Mesendoderm (in vitro differentiated cells): ENCODE results near the gene NEK6.
A peak's percentile ranks its signal among the peaks of the same experiment; 100 is the strongest.

Source experiments
- DNase-seq: peaks from one replicate; pipeline ENCODE4 v3.0.0; 2013
- H2AK5ac ChIP-seq: 2 replicates; pipeline ENCODE4 v1.6.1; 2013; ENCODE audit warnings: low read length, inconsistent platforms
- H2BK120ac ChIP-seq: 2 replicates; pipeline ENCODE4 v1.6.1; 2013; ENCODE audit warnings: low read depth, mild to moderate bottlenecking, low read length, moderate library complexity, mixed read lengths
- H2BK15ac ChIP-seq: replicated peaks from 2 replicates; pipeline ENCODE4 v1.6.1; 2013; ENCODE audit warnings: low read depth, mild to moderate bottlenecking, moderate library complexity
- H2BK5ac ChIP-seq: 2 replicates; pipeline ENCODE4 v1.6.1; 2013; ENCODE audit warnings: low read length, inconsistent platforms
- H3K18ac ChIP-seq: 2 replicates; pipeline ENCODE4 v1.6.1; 2013; ENCODE audit warnings: mild to moderate bottlenecking, low read length, mixed read lengths
- H3K23ac ChIP-seq: one replicate; pipeline ENCODE4 v1.6.1; 2013; ENCODE audit warnings: low read length
- H3K27ac ChIP-seq: 2 replicates; pipeline ENCODE4 v1.5.1; 2013; ENCODE audit warnings: low read depth, mild to moderate bottlenecking, inconsistent platforms, low read length, moderate library complexity
- H3K27me3 ChIP-seq: 2 replicates; pipeline ENCODE4 v1.6.1; 2013; ENCODE audit warnings: low read length, control low read depth, mild to moderate bottlenecking, inconsistent platforms; ENCODE audit not compliant: insufficient read depth, poor library complexity
- H3K36me3 ChIP-seq: 2 replicates; pipeline ENCODE4 v1.6.1; 2013; ENCODE audit warnings: low read length, inconsistent platforms; ENCODE audit not compliant: control insufficient read depth, insufficient read depth
- H3K4ac ChIP-seq: one replicate; pipeline ENCODE4 v1.6.1; 2013; ENCODE audit warnings: low read depth, mild to moderate bottlenecking, low read length, moderate library complexity
- H3K4me1 ChIP-seq: 2 replicates; pipeline ENCODE4 v1.6.1; 2013; ENCODE audit warnings: low read depth, low read length, inconsistent platforms; ENCODE audit not compliant: control insufficient read depth
- H3K4me2 ChIP-seq: 2 replicates; pipeline ENCODE4 v1.6.1; 2013; ENCODE audit warnings: low read length
- H3K4me3 ChIP-seq: 2 replicates; pipeline ENCODE4 v1.5.1; 2013; ENCODE audit warnings: mild to moderate bottlenecking, low read length
- H3K56ac ChIP-seq: one replicate; pipeline ENCODE4 v1.6.1; 2013; ENCODE audit warnings: low read length
- H3K79me1 ChIP-seq: 2 replicates; pipeline ENCODE4 v1.6.1; 2013; ENCODE audit warnings: low read length, inconsistent platforms
- H3K79me2 ChIP-seq: 2 replicates; pipeline ENCODE4 v1.6.1; 2013; ENCODE audit warnings: mild to moderate bottlenecking, low read length; ENCODE audit not compliant: control insufficient read depth, insufficient read depth
- H3K9ac ChIP-seq: 2 replicates; pipeline ENCODE4 v1.6.1; 2013; ENCODE audit warnings: low read length, inconsistent platforms
- H4K5ac ChIP-seq: one replicate; pipeline ENCODE4 v1.6.1; 2013; ENCODE audit warnings: low read length
- H4K8ac ChIP-seq: one replicate; pipeline ENCODE4 v1.6.1; 2013; ENCODE audit warnings: low read depth, mild to moderate bottlenecking, control low read depth, low read length, moderate library complexity
- WGBS: extraction: QIAGEN DNeasy Blood & Tissue Kit; methylation state at CpG from one replicate; pipeline ENCODE4 v1.1.7; 2013; ENCODE audit warnings: low lambda C conversion rate, missing lambda C conversion rate; ENCODE audit not compliant: insufficient coverage; ENCODE audit errors: extremely low coverage; 5-methylcytosine and 5-hydroxymethylcytosine counted together

The NEK6 gene

DNA sequence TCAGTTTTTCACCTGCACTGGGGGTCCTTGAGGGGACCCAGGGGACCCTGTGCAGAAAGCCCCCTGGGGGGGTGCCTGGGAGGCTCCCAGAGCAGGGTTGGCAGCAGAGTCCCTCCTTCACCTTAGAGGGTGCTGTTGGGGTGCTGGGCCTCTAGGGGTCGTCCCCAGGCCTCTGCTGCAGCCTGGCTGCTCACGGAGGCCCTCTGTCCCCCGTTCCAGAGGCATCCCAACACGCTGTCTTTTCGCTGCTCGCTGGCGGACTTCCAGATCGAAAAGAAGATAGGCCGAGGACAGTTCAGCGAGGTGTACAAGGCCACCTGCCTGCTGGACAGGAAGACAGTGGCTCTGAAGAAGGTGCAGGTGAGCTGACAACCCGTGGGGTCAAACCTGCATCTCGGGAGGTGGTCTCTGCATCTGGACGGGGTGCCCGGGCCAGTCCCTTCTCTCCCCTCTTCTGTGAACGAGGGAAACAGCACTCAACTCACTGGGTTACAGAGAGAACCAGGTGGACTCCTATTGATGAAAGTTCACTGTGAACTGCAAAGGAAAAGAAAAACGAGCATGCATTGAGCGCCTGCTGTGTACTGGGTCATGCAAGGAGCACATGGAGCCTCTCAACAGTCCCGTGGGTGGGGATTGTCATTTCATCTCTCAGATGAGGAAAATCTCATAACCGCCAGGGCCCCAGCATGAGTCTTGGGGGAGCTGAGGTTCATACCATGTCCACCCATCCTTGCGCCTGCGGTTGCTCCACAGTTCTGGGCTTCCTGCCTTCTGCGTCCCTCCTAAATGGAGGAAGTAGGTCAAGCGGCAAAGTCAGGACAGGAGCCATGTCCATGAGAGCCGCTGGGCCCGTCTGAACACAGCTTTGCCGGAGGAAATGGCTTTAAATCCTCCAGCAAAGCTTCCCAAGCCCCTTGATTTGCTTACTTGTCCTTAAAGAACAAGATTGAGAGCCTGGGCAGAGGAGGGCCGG is 54.8 kb downstream of the NEK6 start:
- no peak overlapping the region for H3K23ac ChIP-seq
- no peak overlapping the region for H3K4ac ChIP-seq
- no peak for DNase-seq
- H2BK15ac ChIP-seq = no peak overlapping the region
- no peaks in the 10 kb centered on the region for H3K27me3 ChIP-seq
- H2AK5ac ChIP-seq = no peak overlapping the region
- H3K56ac ChIP-seq = no peak overlapping the region
- WGBS = no CpG with 5 or more reads among the region's 27 CpGs
- H3K79me1 ChIP-seq = no peaks in the 10 kb centered on the region
- H3K4me1 ChIP-seq = no peaks in the 10 kb centered on the region
- H3K4me2 ChIP-seq = no peak overlapping the region
- H4K5ac ChIP-seq = no peak overlapping the region
- H2BK120ac ChIP-seq = no peak overlapping the region
- no peak overlapping the region for H3K9ac ChIP-seq
- H3K18ac ChIP-seq = no peak overlapping the region
- no peak overlapping the region for H4K8ac ChIP-seq
- H3K79me2 ChIP-seq = no peaks in the 10 kb centered on the region
- H3K27ac ChIP-seq = no peak overlapping the region
- H2BK5ac ChIP-seq = no peak overlapping the region
- no peaks in the 10 kb centered on the region for H3K36me3 ChIP-seq
- H3K4me3 ChIP-seq = no peak overlapping the region

DNA sequence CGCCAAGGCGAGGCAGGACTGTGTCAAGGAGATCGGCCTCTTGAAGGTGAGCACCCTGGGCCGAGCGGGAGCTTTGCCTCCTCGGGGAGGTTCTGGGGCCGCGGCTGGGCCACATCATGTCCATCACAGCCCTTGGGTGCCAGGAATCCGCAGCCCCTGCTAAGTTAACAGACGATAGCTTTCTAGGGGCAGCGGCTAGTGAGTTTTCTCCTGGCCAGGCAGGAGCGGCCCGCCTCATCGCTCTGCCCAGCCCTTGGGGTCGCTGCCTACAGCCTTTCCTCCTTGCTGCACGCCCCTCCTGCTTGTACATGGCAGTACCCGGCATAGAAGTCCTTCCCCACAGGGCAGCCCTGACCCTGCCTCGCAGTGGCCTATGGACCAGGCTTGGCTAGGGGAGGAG is 56.2 kb downstream of the NEK6 start:
- H4K8ac ChIP-seq = no peak overlapping the region
- no CpG with 5 or more reads among the region's 18 CpGs for WGBS
- H3K36me3 ChIP-seq = no peaks in the 10 kb centered on the region

DNA sequence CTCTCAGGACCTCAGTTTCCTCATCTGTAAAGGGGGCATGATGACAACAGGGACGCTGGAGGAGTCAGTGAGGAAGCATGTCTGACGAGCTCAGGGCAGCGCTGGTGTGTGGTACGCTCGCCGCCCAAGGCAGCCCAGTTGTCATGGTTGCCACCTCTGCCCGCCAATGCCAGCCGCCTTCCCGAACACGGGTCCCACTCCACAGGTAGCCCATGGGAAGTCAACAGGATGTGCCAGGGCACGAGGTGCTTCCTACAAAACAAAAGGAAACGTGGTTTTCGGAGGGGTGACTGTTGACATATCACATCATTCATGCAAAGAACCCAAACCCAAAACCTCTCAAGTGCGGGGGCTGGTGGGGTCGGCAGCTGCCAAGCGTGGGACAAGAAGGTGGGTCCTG is 58.1 kb downstream of the NEK6 start:
- no CpG with 5 or more reads among the region's 16 CpGs for WGBS
- no peak for DNase-seq
- H3K27me3 ChIP-seq = no peaks in the 10 kb centered on the region
- H3K23ac ChIP-seq = no peak overlapping the region
- H3K4me2 ChIP-seq = no peak overlapping the region
- no peaks in the 10 kb centered on the region for H3K36me3 ChIP-seq
- no peak overlapping the region for H2BK120ac ChIP-seq
- H3K4me1 ChIP-seq = no peaks in the 10 kb centered on the region
- H3K27ac ChIP-seq = no peak overlapping the region
- H3K4me3 ChIP-seq = no peak overlapping the region
- no peak overlapping the region for H3K9ac ChIP-seq
- H3K79me1 ChIP-seq = no peaks in the 10 kb centered on the region
- H2AK5ac ChIP-seq = no peak overlapping the region
- no peak overlapping the region for H3K56ac ChIP-seq
- no peak overlapping the region for H2BK5ac ChIP-seq
- no peak overlapping the region for H2BK15ac ChIP-seq
- H4K8ac ChIP-seq = no peak overlapping the region
- no peaks in the 10 kb centered on the region for H3K79me2 ChIP-seq
- no peak overlapping the region for H3K4ac ChIP-seq
- H3K18ac ChIP-seq = no peak overlapping the region
- no peak overlapping the region for H4K5ac ChIP-seq

More for the DNA sequence above, 56.2 kb downstream of the NEK6 start:
- Histone ChIP-seq H3K9ac (no peak overlapping the region), H3K4ac (no peak overlapping the region), H3K79me2 (no peaks in the 10 kb centered on the region), H3K27me3 (no peaks in the 10 kb centered on the region), H2BK120ac (no peak overlapping the region), H3K4me1 (no peaks in the 10 kb centered on the region), H4K5ac (no peak overlapping the region), H3K79me1 (no peaks in the 10 kb centered on the region), H3K18ac (no peak overlapping the region), H2AK5ac (no peak overlapping the region), H3K56ac (no peak overlapping the region), H3K27ac (no peak overlapping the region), H3K23ac (no peak overlapping the region), H2BK15ac (no peak overlapping the region), H3K4me3 (no peak overlapping the region), H2BK5ac (no peak overlapping the region), H3K4me2 (no peak overlapping the region)
- DNase-seq = no peak

DNA sequence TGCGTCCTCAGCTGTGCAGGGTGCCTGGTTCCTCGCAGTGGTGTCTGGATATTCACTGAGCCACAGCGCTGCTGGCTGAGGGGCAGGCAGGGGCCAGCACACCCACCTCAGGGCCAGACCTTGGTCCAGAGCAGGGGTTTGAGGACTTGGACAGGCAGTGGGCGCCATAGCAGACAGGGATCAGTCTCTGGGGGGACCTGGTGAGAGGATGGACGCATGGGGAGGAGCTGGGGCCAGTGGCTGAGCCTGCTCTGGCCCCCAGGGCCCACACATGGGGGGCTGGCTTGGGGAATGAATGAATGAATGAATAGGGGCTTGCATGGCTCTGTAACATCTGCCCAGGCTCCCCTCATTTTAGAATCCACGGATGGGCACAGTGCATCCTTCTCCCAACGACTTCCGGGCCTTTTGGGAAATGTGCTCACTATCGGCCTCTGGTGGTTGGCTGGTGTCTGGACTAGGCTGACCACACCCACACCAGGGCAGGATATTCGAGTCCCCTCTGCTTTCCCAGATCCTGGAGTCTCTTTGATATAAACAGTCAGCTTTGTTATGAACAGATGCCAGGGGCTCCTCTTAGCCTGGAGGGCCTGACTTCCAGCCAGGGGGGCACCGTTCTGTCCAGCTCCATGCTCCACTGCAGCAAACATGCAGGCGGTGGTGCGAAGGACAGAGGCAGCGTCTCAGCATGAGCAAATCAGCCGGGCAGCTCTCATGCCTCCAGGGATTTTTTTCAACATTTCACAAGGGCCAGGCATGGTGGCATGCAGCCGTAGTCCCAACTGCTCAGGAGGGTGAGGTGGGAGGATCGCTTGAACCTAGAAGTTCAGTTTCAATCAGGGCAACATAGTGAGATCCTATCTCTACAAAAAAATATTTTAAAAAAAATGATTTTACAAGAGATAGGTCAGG is 62.6 kb downstream of the NEK6 start:
- Histone ChIP-seq H3K9ac (no peak overlapping the region), H3K4me3 (no peak overlapping the region), H4K8ac (no peak overlapping the region), H3K27me3 (no peaks in the 10 kb centered on the region), H2AK5ac (no peak overlapping the region), H3K79me1 (no peaks in the 10 kb centered on the region), H2BK5ac (no peak overlapping the region), H3K36me3 (no peaks in the 10 kb centered on the region), H3K23ac (no peak overlapping the region), H3K4ac (no peak overlapping the region), H3K18ac (no peak overlapping the region), H3K56ac (no peak overlapping the region), H4K5ac (no peak overlapping the region), H3K27ac (no peak overlapping the region), H3K4me2 (no peak overlapping the region), H3K4me1 (no peaks in the 10 kb centered on the region), H3K79me2 (no peaks in the 10 kb centered on the region), H2BK15ac (no peak overlapping the region), H2BK120ac (no peak overlapping the region)
- peak; percentile 79 for DNase-seq
- no CpG with 5 or more reads among the region's 17 CpGs for WGBS

DNA sequence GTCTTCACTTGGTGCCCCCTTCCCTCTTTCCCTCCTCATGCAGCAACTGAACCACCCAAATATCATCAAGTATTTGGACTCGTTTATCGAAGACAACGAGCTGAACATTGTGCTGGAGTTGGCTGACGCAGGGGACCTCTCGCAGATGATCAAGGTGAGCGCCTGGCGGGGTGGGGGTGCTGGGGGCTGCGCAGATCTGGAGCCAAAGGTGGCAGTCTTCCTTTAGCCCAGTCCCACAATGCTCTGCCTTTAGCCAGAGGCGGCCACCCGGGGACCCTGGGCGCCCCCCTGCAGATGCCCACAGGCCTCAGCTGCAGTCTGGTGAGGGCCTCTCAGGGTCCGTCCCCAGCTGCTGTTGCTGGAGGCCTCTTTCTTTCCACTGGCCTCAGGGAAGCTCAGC is 63.7 kb downstream of the NEK6 start:
- Histone ChIP-seq H3K4me3 (no peak overlapping the region), H3K27ac (no peak overlapping the region), H3K56ac (no peak overlapping the region), H3K36me3 (no peaks in the 10 kb centered on the region), H2BK5ac (no peak overlapping the region), H3K4me2 (no peak overlapping the region), H3K9ac (no peak overlapping the region), H3K18ac (no peak overlapping the region), H3K4me1 (no peaks in the 10 kb centered on the region), H3K4ac (no peak overlapping the region), H4K8ac (no peak overlapping the region), H3K23ac (no peak overlapping the region), H2BK120ac (no peak overlapping the region), H3K79me1 (no peaks in the 10 kb centered on the region), H2BK15ac (no peak overlapping the region), H2AK5ac (no peak overlapping the region), H3K79me2 (no peaks in the 10 kb centered on the region), H3K27me3 (no peaks in the 10 kb centered on the region), H4K5ac (no peak overlapping the region)
- no CpG with 5 or more reads among the region's 12 CpGs for WGBS
- no peak for DNase-seq
